GM12875 (cell line): ENCODE results near the gene BATF3.

ENCODE experiments used
- H3K4me3 ChIP-seq: one replicate; pipeline ENCODE4 v1.5.1; 2011; ENCODE audit warnings: low read depth, low read length, control low read depth
- TF ChIP-seq, protein P1 (sequence below): IDR thresholded peaks from 2 replicates; pipeline ENCODE4 v1.5.1; 2011; ENCODE audit warnings: low read depth, mild to moderate bottlenecking, control low read depth, inconsistent platforms, low read length, moderate library complexity, borderline replicate concordance; ENCODE audit not compliant: insufficient read depth

The BATF3 gene

DNA sequence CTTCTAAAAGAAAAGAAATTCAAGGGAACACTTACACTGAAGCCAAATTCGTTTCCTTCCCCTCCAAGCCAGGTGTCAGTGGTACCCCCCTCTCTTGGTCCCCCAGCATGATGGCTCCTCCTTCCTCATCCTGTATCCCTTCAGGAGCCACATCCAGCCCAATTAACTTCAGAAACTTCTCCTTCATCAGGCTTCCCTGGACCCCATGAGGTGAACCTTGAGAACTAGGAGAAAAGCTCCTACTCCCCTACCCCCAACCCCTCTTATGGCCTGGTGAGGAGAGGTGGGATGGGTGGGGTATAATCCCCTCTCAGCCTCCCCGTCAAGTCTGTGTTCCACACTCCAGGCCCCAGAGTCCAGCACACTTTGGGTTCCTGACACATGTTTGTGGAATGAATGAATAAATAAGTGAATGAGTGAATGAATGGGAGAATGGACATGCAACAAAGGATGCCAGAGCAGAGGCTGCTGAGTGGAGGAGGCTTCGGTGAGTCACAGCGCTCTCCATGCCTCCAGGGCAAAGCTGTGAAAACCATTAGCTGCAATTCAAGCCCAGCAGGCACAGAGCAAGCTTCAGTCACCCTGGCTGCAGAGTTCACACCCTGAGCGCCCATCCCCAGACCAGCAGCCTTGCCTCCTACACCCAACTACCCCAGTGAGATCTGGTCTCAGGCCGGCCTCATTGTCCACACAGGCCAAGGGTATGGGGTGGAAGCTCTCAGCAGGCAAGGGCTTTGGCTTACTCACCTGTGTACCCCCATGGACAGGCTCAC is 43.8 kb downstream of the BATF3 start:
- TF ChIP-seq, protein P1, sequence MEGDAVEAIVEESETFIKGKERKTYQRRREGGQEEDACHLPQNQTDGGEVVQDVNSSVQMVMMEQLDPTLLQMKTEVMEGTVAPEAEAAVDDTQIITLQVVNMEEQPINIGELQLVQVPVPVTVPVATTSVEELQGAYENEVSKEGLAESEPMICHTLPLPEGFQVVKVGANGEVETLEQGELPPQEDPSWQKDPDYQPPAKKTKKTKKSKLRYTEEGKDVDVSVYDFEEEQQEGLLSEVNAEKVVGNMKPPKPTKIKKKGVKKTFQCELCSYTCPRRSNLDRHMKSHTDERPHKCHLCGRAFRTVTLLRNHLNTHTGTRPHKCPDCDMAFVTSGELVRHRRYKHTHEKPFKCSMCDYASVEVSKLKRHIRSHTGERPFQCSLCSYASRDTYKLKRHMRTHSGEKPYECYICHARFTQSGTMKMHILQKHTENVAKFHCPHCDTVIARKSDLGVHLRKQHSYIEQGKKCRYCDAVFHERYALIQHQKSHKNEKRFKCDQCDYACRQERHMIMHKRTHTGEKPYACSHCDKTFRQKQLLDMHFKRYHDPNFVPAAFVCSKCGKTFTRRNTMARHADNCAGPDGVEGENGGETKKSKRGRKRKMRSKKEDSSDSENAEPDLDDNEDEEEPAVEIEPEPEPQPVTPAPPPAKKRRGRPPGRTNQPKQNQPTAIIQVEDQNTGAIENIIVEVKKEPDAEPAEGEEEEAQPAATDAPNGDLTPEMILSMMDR: no peak
- no peak overlapping the region for H3K4me3 ChIP-seq

DNA sequence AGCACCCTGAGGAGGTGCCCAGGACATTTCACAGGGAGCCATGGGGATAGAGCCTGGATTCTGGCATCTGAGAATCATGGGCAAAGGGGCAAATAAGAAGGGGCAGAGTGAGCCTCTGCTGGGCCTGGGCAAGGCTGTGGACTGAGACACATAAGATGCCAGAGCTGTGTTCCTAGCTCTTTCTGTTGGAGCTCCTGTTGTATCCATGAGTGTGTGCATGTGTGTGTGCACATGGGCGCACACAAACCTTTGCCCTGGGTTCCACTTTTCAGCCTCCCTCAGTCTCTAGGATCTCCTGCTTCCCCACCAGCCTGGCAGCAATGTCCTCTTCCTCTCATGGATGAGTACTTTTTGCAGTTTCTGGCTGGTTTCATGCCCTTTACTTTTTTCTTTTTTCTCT is 47.0 kb downstream of the BATF3 start:
- TF ChIP-seq, protein P1: no peak
- H3K4me3 ChIP-seq: no peak overlapping the region

DNA sequence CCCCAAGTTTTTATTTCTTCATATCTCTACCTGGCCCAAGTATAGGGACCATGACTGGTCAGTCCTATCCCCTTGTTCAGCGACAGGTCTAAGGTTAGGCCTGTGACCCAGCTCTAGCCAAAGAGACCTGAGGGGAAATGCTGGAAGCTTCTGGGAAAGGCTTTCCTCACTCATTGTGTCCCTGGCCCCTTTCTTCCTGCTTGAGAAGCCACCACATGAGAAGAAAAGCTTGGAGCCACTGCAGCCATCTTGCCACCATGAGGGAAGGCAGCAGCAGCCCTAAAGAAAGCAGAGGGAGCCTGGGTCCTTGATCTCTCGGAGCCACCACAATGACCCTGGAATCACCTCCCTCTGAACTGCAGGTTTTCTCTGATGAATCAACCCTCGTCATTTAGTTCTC is 47.7 kb downstream of the BATF3 start:
- TF ChIP-seq, protein P1: no peak
- H3K4me3 ChIP-seq: no peak overlapping the region

DNA sequence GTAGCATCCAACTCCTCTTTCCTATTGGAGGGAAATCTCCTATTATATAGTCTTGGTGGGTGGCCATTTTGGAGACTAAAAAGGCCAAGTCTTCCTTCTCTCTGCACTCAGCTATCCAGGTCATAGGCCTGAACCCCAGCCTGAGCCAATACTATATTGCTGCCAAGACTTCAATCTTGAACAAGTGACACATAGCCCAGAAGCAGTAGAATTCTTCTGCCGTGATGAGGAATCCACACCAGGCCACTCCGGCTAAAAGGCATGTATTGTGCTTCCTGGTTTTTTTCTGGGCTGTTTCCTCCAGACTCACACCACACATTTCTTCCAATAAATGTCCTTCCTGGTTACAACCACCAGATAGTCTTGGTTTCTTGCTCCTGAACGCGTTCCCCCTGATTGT is 48.1 kb downstream of the BATF3 start:
- TF ChIP-seq, protein P1: no peak
- no peak overlapping the region for H3K4me3 ChIP-seq

DNA sequence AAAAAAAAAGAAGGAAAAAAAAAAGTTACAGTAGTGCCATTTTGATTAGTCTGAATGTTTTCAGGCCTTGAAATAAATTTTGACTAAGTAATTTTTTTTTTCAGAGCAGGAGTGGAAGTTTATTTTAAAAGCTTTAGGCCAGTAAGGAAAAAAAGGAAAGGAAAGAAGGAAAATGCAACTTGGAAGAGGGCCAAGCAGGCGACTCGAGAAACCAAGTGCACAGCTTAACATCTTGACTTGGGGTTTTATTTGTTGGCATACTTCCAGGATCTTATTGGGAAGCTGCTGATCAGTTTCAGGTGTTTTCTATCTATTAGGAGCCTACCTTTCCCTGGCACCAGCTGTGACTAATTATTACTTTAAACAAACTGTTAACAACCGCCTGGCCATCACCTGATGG is 49.4 kb downstream of the BATF3 start:
- TF ChIP-seq, protein P1: no peak
- H3K4me3 ChIP-seq: no peak overlapping the region

DNA sequence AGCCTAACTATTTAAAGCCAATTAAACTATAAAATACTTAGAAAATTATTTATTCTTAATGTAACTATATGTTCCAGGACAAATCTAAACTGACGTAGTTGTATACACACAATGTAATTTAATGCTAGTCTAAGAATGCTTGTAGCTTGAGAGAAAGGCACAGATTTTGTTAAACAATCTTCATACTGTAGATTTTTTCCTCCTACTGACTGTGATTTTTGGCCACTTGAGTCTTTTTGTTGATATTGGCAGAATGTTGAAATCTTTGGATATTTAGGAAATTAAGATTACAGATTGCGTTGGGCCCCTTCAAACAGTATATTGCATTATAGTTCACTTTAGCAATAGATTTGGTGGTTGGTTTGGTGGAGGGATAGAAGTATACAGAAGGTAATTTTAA is 50.6 kb downstream of the BATF3 start:
- TF ChIP-seq, protein P1: no peak
- no peak overlapping the region for H3K4me3 ChIP-seq

DNA sequence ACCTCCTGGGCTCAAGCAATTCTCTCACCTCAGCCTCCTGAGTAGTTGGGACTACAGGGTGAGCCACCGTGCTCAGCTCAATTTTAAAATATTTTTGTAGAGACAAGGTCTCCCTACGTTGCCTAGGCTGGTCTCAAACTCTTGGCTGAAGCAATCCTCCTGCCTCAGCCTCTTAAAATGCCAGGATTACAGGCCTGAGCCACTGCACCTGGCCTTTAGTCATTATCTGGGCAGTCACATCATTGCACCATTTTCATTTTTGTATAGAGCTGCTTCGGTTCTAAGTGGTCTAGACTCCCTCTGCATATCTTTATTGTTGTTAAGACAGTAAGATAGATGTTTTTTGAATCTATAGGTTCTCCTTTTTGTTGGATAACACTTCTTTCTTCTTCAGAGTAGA is 51.2 kb downstream of the BATF3 start:
- TF ChIP-seq, protein P1: no peak
- no peak overlapping the region for H3K4me3 ChIP-seq
